ENCODE measurements around the gene HTR2B.

- TF ChIP-seq MYC (CRISPR knock-in tag; IDR thresholded peaks at IDR 0.05; ENCODE audit: borderline replicate concordance) (no peak), ZNF639 (CRISPR knock-in tag; conservative IDR thresholded peaks at IDR 0.05) (no peak), EZH2 (conservative IDR thresholded peaks at IDR 0.05; ENCODE audit: low read depth, low read length) (no peak), ATF3 (CRISPR knock-in tag; IDR thresholded peaks at IDR 0.05) (no peak), NFIB (CRISPR knock-in tag; IDR thresholded peaks at IDR 0.05; ENCODE audit: borderline replicate concordance) (no peak), ZNF142 (CRISPR knock-in tag; IDR thresholded peaks at IDR 0.05) (no peak), ZNF33A (CRISPR knock-in tag; IDR thresholded peaks at IDR 0.05; ENCODE audit: borderline replicate concordance) (no peak), CTCF (CRISPR knock-in tag; IDR thresholded peaks at IDR 0.05) (no peak), ZBTB7B (CRISPR knock-in tag; IDR thresholded peaks at IDR 0.05) (no peak), MYNN (CRISPR knock-in tag; IDR thresholded peaks at IDR 0.05; ENCODE audit: low read depth) (no peak), POLR2A (IDR thresholded peaks at IDR 0.05; ENCODE audit: insufficient read depth in 1 of 2, low read depth in 2 of 2, low read length in 2 of 2) (no peak), NFE2L2 (IDR thresholded peaks at IDR 0.05; ENCODE audit: low read length) (no peak), ASH2L (IDR thresholded peaks at IDR 0.05; ENCODE audit: insufficient read length, low read depth, low read length) (no peak), CREBL2 (CRISPR knock-in tag; IDR thresholded peaks at IDR 0.05; ENCODE audit: borderline replicate concordance) (no peak)
Measured at GRCh38 chr2:231167745-231168459, 43.1 kb upstream of the HTR2B start.

Data from HepG2 (cell line).